Activated naive CD4-positive, alpha-beta T cell (primary cell): ENCODE measurements around the gene FOXK2.

Experiments
- DNase-seq, 4 experiments: peaks; one replicate each; lab custom pipeline; 2025; lab: John Stamatoyannopoulos, UW

The FOXK2 gene

DNA sequence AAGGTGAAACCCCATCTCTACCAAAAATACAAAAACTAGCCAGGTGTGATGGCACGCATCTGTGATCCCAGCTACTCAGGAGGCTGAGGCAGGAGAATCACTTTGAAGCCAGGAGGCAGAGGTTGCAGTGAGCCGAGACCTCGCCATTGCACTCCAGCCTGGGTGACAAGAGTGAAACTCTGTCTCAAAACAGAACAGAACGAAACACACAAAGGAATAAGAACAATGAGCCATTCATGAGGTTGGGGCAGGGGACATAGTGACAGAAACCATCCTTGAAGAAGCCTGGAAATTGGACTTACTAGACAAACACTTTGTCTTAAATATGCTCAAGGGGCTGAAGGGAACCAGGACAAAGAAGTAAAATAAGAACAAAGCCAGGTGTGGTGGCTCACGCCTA, 89.3 kb downstream of the FOXK2 start:
- DNase-seq = no peak

DNA sequence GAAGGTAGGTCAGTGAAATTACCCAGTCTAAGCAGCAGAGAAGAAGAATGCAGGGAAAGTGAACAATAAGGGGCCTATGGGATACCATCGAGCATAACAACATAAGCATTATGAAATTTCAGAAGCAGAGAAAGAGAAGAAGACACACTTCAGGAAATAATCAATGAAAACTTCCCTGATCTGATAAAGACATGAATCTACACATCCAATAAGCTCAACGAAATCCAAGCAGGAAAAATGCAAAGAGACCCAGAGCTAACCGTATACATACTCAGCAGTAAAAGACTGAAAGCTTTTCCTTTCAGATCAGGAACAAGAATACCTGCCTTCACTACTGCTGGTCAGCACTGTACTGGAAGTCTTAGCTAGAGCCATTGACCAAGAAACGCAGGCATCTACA, 90.1 kb downstream of the FOXK2 start:
- no peak for DNase-seq

DNA sequence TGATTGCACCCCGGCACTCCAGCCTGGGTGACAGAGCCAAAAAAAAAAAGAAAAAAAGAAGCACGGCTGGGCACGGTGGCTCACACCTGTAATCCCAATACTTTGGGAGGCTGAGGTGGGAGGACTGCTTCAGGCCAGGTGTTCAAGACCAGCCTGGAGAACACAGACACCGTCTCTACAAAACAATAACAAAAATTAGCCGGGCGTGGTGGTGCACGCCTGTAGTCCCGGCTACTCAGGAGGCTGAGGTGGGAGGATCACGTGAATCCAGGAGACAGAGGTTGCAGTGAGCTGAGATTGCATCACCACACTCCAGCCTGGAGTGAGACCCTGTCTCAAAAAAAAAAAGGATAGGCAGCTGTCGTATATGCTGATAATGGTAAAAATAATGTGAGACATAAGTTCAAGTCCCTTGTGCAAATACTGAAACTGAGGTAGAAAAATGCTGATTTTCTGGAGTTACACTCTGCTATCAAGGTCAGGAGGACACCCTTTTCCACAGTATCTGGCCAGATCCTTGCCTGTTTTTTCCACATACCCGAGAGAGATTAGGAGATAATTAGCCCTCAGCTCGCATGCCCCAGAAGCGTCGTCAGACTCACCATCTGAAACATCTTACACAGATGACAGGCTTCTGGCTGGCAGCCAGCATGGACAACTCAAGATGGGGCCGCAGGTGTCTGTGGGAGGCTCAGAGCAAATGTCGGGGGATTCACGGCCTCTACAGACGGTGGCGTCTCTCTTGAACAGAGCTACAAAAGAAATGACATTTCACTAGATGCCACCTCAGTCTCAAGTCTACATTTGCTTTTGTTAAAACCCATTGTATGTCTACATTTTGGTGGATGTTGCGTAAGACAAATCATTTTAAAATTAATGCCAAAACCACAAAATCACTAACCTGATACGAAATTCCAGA, 91.9 kb downstream of the FOXK2 start:
- no peak for DNase-seq

DNA sequence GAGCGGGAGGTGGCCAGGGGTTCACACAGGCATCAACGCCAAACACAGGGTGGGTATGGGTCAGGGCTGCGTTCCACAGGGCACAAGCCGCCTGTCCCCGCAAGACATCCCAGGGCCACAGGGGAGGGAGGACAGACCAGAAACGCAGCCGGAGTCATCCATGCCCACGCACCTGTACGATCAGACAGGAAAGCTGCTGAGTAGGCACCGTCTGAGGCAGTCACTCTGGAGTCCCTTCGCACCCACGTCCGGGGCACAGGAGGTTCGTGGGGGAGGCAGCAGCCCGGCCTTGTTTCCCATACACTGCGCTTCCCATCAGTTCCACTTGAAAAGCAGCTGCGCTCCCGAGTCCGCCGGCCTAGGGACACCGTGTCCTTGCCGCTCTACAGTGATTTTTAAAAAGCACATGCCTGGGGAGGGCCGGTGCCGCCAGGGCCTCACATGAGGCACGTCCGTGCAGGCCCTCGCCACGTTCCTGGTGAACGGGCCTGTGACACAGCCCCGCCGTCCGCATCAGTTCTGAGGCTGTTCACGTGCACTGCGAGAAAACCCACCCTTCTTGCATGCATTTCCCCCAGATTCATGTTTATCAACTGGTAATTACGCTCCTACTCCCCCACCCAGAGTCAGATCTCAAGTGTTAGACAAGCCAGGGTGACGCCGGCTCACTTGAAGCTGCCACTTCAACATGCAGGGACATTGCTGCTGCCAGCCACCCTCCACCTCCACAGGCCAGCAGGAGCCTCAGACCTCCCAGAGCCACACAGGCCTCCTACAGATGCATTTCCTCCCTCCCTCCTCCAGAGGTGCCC, 94.0 kb downstream of the FOXK2 start:
- no peak for DNase-seq

DNA sequence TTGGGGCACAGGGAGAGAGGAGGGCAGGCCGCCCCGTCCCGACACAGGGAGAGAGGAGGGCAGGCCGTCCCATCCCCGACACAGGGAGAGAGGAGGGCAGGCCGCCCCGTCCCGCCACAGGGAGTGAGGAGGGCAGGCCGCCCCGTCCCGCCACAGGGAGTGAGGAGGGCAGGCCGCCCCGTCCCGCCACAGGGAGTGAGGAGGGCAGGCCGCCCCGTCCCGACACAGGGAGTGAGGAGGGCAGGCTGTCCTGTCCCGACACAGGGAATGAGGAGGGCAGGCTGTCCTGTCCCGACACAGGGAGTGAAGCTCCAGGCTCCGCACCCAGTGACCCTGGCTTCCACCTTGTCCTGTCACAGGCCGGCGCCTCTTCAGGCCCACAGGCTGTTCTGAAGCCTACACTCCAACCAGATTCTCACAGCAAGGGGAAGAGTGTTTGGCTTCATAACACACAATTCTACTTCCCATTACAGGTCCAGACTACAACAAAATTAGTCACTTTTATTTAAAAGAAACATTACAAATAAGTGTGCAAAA, 94.6 kb downstream of the FOXK2 start:
- DNase-seq = no peak

DNA sequence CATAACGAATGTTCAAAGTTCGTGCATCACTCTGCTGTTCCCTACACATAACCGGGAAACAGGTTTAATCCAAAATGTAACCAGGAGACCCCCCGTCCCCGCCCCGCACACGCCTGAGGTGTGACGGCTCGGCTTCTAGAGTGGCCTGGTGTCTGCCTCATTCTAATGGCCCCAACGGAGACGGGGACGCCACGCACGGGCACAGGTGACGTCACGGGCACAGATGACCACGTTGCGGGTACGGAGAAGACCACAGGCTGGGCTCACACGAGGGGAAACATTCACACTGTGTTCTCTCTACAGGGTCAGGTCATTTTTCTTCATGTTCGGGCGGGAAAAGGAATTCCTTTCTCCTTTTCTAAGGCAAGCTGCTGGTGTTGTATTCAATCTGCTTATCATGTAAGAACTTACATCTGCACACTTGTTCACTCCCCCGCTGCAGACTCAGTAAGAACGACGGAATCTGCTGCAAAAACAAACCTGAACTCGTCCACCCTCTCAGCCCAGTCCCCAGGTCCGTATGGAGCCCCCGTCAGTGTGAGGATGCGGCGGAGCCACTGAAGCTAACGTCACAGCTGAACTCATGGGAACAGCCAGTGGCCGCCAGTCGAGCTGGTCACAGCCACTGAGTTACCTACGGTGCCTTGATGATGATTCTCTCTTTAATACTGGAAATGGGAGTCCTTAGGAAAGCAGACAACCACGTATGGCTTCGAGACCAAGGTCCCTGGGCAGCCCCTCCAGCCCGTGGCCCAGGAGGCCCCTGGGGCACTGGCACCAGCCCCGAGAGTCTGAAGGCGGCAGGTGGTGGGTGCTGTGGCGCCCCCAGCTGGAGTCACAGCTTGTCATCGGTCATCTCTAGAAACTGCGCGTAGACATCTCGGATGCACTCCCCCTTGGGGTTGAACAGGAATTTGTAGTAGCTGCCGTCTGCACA, 95.8 kb downstream of the FOXK2 start:
- no peak for DNase-seq

DNA sequence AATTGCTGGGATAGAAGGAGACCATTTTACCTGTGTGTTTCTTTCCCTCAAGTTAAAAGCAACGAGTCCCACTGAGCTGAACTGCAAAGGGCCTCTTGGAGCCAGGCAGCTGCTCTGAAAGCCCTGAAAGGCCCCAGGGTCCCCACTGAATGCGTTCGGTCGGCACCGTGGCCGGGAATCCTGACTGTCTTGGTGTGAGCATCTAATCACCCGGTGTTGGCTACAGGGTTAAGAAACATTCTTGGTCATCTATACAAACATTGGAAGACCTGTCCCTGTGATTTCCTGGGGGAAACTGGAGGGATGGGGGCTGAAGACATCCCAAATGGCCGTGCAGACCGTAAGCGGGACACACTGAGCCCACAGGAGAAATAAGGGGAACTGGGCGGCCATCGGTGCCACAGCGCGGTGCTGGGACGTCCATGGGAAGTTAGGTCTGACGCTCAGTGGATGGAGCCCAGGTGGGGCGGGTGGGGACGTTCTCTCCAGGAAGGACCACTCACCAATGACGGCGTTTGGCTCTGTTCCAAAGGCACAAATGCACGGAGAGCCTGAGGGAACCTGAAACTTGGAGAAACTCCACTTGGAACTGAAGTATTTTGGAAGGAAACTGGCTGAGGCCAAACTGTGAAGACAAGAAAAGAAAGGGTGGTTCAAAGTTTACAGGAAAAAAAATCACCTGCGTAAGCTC, 96.6 kb downstream of the FOXK2 start:
- no peak for DNase-seq

DNA sequence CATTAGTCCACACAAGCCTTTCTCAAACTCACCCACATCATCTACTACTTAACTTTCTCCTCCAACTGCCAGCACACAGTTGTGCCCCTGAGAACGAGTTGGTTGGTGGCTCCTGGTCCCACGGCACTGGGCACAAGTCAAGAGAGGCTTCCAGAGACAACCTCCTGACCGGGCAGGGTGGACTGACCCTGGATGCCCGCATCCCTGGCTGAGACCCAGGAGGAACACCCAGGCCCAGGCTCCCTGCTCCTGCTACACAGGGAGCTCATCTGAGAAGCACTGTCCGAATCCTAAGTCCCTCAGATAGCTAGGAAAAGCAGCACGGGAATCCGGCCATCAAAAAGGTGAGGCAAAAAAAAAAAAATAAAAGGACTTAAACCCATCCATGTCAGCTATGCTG, 99.7 kb downstream of the FOXK2 start:
- DNase-seq = no peak

DNA sequence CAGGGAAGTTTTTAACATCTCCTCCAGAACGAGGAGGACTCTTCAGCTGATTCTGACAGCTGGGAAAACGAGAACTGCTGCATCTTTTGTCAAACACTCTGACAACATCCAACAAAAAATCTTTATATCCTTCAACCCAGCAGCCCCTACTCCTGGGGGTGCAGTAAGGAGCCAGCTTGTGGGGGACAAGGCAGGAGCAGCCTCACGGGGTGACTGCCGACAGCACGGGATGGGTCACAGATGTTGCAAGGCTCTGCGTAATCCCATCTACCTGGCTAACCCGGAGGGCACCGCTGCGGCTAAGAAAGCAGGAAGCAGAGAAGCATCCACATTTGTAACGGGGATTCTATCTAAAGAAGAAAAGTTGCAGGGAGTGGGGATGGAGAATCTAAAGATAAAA, 100.1 kb downstream of the FOXK2 start:
- no peak for DNase-seq

DNA sequence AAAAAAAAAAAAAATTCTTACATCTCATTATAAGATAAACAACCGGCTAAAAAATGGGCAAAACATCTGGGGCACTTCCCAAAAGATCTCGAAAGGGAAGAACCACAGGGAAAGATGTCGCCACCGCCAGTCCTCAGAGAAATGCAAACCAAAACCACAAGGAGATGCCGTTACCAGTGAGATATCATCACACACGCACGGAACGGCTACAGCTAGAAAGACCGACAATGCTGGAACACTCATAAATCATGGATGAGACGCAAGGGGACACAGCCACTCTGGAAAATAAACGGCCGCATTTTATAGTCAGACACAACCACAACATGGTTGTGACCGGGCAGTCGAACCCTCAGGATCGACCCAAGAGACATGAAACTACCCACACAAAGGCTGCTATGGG, 104.2 kb downstream of the FOXK2 start:
- DNase-seq = no peak

DNA sequence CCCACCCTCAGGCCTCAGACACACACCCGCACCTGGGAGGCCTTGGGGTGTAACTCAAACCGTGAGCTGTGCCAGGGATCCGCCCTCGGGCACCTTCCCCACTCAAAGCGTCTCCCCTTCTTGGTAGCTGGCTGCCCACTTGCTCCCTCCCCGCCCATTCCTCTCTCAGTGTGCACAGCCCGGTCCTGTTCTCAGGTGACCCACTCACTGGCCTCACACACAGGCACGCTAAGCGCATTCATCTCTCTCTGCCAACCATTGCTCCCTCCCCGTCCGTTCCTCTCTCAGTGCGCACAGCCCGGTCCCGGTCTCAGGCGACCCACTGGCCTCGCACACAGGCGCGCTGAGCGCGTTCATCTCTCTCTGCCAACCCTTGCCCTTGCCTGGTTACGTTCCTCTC, 107.9 kb downstream of the FOXK2 start:
- no peak for DNase-seq

DNA sequence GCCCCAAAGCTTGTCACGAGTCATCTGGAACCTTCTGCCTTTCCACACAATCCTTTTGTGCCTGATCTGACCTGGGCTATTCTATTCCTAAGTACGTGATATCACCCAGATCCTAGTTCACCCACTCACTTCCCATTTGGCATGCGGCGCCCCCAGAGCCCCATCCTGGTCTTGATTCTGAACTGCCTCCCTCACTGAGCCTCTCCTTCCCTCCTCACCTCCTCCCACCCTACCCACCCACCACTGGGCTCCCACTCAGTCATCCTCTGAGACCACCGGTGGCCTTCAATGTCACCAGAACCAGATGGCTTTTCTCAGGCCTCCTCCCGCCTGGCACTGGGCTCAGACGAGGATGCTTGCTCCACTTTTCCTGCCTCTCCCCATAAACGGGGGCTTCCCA, 110.2 kb downstream of the FOXK2 start:
- no peak for DNase-seq

DNA sequence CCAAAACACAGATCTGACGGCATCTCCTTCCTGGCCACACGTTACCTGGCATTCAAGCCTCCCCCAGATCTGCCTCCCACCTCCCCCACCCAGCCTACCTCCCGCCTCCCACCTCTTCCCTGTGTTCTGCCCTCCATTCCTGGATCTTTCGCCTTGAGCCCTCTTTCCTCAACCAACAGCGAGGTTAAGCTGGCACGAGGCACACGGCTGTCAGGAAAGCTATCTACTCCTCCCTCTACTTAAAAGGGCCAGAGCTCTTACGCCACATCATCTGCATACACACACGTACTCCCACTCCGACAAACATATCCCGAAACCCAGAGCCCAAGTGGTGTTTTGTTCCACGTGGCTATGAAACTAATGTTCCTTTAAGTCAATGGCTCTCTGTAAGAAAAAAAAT, 110.7 kb downstream of the FOXK2 start:
- no peak for DNase-seq

DNA sequence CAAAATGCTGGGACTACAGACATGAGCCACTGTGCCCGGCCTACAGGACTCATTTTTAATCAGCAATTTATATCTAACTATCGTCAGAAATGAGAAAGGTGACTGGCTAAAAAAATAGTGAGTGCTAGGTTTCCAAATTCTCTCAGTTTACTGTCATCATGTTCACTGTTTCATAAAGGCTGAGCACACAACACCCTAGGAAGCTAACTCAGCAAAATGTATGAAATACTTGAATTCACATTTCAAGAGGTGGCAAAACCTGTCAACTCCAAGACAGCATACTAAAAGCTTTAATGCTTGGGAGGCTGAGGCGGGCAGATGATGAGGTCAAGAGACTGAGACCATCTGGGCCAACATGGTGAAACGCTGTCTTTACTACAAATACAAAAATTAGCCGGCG, 112.0 kb downstream of the FOXK2 start:
- no peak for DNase-seq

DNA sequence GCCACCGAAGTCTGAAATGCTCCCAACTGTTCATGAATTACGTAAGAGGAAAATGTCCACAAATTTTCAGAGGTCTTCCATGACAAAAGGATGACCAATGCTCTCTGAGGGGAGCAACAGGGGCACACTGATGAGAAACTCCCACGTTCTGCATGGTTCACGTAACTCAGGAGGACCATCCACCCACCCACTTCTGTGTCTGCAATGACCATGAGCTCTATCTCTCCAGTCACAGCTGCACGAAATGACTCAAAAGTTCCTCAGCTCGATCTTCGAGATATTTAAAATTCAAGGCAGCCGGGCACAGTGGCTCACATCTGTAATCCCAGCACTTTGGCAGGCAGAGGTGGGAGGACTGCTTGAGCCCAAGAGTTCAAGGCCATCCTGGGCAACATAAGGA, 112.9 kb downstream of the FOXK2 start:
- no peak for DNase-seq

DNA sequence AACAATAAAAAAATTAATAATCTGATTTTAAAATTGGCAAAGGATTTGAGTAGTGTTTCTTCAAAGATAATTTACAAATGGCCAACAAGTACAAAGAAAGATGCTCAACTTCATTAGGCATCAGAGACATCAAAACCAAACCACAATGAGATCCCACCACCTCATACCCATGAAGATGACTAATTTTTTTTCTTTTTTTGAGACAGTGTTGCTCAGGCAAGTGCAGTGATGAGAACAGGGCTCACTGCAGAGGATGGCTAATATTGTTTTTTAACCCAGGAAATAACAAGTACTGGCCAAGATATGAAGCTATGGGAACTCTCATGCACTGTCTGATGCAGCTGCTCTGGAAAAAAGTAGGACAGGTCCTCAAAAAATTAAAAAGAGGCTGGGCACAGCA, 113.8 kb downstream of the FOXK2 start:
- no peak for DNase-seq

DNA sequence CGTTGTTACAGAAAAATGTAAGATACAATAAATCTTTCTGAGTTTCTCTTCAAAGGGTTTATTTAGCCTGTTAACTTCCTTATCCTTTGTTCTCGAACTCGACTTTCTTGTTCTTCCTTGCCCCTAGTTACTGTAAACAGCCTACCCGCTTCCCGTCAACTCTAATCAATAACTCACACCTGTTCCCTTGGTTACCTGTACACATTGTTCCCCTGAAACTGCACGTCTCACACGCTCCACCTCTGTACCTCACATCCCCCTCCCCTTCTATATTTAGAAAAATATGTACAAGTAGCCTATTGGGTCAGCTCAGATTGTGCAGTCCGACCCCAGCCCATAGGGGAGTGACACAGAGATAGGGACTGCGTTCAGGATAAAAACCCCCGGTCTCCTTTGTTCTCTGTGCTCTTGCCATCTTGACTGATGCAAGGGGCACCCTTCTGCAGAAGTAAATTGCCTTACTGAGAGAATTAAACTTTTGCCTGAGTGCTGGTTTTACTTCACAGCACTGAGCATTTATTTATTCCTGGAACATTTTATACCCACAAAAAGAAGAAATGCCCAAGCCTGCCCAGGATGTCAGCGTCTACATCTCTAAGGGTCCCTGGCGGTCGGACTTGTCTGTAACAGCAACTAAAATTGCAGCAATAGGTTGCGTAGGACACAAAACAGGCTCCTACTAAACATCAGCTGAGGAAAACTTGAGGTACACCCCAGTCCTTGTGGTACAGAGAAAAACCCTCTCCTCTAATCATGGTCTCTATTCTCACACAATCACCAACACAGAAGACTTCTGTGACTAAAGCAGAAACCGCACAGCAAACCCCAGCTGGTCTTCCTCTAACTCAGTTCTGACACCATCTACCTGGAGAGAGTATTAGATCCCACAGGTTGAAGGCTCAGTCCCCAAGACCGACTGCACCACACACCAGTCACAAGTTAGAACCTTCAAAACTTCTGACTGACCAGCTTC, 117.4 kb downstream of the FOXK2 start:
- no peak for DNase-seq

DNA sequence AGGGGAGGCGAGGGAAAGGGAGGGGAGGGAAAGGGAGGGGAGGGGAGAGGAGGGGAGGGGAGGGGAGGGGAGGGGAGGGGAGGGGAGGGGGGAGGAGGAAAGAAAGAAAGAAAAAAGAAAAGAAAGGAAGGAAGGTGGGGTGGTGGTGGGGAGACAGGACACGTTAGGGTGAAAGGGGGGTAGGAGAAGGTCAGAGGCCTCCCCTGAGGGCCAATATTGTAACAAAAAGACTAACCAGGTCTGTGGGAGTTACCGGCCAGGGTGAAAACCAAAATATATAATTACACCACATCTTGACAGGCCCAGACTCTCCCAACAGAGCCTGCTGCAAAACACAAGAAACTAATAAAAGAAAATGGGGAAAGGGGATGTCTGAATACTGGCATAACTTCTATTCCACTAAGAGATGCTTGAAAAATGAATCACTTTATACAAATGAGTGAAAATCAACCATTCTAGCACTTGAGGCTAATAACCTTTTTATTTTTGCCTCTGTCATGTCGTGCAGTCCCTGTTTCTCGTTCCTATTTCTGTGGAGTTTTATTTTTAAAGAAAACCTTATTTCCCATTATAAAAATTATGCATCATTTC, 118.7 kb downstream of the FOXK2 start:
- no peak for DNase-seq

DNA sequence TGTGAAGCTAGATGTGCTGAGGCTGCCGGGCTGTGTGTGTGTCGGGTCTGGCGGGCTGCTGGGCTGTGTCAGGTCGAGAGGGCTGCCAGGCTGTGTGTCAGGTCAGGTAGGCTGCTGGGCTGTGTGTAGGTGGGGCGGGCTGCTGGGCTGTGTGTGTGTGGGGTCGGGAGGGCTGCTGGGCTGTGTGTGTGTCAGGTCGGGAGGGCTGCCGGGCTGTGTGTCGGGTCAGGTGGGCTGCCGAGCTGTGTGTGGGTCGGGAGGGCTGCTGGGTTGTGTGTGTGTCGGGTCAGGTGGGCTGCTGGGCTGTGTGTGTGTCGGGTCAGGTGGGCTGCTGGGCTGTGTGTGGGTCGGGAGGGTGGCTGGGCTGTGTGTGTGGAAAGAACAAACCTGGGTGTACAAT, 120.1 kb downstream of the FOXK2 start:
- no peak for DNase-seq

DNA sequence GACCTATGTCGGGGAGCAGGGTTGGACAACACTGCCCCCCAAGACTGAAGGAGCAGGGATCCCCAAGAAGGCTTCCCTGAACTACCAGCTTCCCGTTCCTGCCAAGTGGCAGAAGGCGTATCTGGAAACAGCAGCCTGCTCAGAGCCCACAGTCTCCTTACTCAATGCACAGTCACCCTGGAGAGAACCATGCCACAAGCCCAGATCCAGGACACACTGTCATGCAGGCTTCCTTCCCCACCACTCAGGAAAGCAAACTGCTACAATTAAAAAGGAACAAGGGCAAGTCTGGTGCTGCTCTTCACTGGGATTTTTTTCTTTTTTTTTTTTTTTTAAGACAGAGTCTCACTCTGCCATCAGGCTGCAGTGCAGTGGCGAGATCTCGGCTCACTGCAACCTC, 120.5 kb downstream of the FOXK2 start:
- DNase-seq = no peak
